ENCODE data around the gene CCDC157.

Gene CCDC157

DNA sequence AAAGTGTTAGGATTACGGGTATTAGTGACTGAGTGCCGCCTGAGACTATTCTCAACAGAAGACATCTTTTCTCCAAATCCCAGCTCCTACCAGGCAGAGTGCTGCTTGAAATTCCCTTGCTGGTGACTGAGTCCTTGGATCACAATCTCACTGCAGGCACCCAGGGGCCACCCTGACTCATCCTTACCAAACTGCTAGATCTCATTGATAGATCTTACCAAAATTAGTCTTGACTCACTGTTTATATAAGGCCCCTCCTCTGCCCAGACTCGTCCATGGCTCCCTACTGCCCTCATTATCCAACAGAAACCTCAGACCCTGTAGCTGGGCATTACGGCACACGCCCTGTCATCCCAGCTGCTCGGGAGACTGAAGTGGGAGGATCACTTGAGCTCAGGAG, 44.8 kb upstream of the CCDC157 start:
- no peak overlapping the region for H3K4me3 ChIP-seq (ENCODE audit: low read length)
- TF ChIP-seq, protein P1, sequence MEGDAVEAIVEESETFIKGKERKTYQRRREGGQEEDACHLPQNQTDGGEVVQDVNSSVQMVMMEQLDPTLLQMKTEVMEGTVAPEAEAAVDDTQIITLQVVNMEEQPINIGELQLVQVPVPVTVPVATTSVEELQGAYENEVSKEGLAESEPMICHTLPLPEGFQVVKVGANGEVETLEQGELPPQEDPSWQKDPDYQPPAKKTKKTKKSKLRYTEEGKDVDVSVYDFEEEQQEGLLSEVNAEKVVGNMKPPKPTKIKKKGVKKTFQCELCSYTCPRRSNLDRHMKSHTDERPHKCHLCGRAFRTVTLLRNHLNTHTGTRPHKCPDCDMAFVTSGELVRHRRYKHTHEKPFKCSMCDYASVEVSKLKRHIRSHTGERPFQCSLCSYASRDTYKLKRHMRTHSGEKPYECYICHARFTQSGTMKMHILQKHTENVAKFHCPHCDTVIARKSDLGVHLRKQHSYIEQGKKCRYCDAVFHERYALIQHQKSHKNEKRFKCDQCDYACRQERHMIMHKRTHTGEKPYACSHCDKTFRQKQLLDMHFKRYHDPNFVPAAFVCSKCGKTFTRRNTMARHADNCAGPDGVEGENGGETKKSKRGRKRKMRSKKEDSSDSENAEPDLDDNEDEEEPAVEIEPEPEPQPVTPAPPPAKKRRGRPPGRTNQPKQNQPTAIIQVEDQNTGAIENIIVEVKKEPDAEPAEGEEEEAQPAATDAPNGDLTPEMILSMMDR (conservative IDR thresholded peaks at IDR 0.05; ENCODE audit: low read depth, low read length) = no peak
- DNase-seq (ENCODE audit: low read depth) = no peak

DNA sequence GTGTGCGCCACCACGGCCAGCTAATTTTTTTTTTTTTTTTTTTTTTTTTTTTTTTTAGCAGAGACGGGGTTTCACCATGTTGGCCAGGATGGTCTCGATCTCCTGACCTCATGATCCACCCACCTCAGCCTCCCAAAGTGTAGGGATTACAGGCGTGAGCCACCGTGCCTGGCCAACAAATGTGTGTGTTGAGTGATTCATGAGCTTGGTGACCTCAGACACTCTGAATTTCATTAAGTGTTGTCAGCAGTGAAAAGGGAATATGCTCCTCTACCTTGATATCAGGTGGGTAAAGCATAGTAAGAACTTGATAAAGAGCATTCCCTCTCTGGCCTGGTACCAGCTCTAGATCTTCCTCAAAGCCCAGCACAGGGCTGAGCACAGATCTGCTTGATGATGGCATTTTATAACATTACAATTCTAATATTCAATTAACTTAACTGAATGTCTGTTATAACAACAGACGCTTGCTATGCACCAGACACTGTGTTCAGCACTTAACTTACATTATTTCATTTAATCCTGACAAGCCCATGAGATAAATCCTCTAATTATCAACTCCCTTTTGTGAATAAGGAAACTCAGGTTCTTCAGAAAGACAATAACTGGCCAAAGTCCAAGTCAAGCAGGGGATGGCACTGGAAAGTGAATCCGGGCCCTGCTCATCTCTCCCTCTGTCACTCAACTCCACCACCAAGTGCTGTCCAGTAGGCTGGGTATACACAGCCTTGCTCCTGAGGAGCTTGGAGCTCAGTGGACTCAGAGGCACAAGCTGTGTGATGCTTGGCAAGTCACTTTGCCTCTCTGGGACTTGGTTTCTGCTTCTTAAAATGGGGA, 43.1 kb upstream of the CCDC157 start:
- H3K4me3 ChIP-seq (ENCODE audit: low read length) = no peak overlapping the region
- TF ChIP-seq, protein P1 (conservative IDR thresholded peaks at IDR 0.05; ENCODE audit: low read depth, low read length) = no peak
- no peak for DNase-seq (ENCODE audit: low read depth)

DNA sequence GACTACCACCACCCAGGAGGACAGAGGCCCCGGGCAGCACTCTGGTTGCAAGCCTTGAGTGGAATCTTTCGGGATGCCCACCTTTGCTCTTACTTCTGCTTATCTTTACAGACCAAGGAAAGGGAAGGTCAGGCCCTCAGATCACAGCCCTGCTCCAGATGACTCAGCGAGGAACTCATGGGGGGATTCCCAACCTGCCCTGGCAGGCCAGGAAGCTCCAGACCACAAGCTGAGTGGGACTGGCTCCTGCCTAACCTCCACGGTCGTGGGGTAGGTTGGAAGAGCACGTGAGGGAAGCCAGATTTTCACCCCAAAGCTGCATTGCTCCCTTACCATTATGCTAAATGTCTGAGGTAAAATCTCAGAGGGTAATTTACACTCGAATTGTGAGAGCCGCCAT, 41.9 kb upstream of the CCDC157 start:
- H3K4me3 ChIP-seq (ENCODE audit: low read length) = no peak overlapping the region
- no peak for DNase-seq (ENCODE audit: low read depth)
- TF ChIP-seq, protein P1 (conservative IDR thresholded peaks at IDR 0.05; ENCODE audit: low read depth, low read length) = no peak

DNA sequence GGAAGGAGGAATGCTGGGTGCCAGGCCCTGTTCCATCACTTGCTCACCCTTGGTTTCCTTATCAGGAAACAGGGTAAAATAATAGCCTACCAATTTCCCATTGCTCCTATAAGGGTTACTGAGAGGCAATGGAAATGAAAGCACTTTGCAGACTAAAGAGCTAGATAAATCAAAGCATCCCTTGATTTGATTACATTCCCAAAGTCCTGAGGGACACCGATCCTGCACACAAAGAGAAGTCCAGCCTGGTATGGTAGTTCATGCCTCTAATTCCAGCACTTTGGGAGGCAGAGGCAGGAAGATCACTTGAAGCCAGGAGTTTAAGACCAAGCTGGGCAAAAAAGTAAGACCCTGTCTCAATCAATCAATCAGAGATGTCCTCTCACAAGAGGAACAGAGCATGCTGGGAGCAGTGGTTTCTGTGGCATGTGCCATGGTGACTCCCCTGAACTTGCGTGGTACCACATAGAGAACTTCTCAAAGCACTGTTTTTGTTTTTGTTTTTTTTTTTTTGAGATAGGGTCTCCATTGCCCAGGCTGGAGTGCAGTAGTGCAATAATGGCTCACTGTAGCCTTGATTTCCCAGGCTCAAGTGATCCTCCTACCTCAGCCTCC, 40.7 kb upstream of the CCDC157 start:
- H3K4me3 ChIP-seq (ENCODE audit: low read length) = no peak overlapping the region
- no peak for DNase-seq (ENCODE audit: low read depth)
- TF ChIP-seq, protein P1 (conservative IDR thresholded peaks at IDR 0.05; ENCODE audit: low read depth, low read length) = no peak

DNA sequence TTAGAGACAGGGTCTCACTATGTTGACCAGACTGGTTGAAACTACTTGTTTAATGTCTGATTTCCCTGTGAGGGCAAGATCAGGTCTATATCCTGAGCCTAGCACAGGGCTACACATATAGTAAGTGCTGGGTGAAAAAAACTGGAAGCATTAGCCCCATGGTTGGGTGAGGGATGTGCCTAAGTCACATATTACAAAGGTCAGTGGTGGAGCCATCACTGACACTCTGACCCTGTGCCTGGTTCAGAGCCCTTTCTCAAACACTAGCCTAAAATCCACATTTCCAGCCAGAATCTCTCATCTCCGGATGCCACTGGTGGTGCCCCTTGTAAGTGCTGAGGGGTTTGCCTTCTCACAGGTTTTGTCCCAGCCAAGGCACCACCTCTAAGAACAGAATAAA, 39.0 kb upstream of the CCDC157 start:
- TF ChIP-seq, protein P1 (conservative IDR thresholded peaks at IDR 0.05; ENCODE audit: low read depth, low read length) = no peak
- DNase-seq (ENCODE audit: low read depth) = no peak

DNA sequence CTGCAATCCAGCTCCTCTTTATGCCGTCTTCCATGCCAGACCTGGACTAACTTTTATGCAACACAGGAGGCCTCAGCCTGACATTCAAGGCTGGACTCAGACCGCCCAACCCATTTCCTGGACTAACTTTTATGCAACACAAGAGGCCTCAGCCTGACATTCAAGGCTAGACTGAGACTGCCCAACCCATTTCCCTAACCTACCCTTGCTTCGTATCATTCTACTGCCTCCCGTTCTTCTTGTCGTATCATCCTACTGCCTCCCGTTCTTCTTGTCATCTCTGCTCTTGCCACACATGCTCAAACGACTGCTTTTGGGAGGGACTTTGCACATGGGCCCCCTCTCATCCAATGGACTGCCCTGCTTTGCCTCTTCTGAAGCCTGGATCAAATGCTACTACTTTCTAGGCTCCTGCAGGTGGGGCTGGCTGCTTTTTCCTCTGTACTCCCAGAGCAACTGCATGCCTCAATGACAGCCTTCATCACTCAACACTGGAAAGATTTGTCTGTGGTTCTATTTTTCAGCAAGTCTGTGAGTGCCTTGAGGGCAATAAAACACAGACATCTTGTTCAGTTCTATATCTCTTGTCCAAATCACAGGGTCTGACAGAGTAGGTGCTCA, 37.9 kb upstream of the CCDC157 start:
- TF ChIP-seq, protein P1 (conservative IDR thresholded peaks at IDR 0.05; ENCODE audit: low read depth, low read length) = no peak
- DNase-seq (ENCODE audit: low read depth) = no peak
- no peak overlapping the region for H3K4me3 ChIP-seq (ENCODE audit: low read length)

More for the DNA sequence above, 39.0 kb upstream of the CCDC157 start:
- H3K4me3 ChIP-seq (ENCODE audit: low read length) = no peak overlapping the region
